Effector memory CD4-positive, alpha-beta T cell (primary cell): ENCODE data around the gene ACTN1.

Experiments
- DNase-seq, 3 donors: peaks; one replicate each; pipeline ENCODE4 v3.0.0-alpha.2; 2020
- H3K27ac ChIP-seq: 2 replicates; pipeline ENCODE4 v1.7.0; 2013; ENCODE audit warnings: mild to moderate bottlenecking, low read length, moderate library complexity; ENCODE audit not compliant: insufficient read depth, poor library complexity, severe bottlenecking
- H3K27me3 ChIP-seq: replicated peaks from 2 replicates; pipeline ENCODE4 v1.7.0; 2013; ENCODE audit warnings: mild to moderate bottlenecking, low read length; ENCODE audit not compliant: insufficient read depth, control insufficient read depth, poor library complexity, severe bottlenecking
- H3K36me3 ChIP-seq: 2 replicates; pipeline ENCODE4 v1.7.0; 2013; ENCODE audit warnings: mild to moderate bottlenecking, low read length, moderate library complexity; ENCODE audit not compliant: control insufficient read depth, insufficient read depth
- H3K4me1 ChIP-seq: 2 replicates; pipeline ENCODE4 v1.7.0; 2013; ENCODE audit warnings: low read length, mild to moderate bottlenecking; ENCODE audit not compliant: control insufficient read depth, insufficient read depth, poor library complexity, severe bottlenecking
- H3K4me3 ChIP-seq: 2 replicates; pipeline ENCODE4 v1.7.0; 2013; ENCODE audit warnings: low read length, low read depth, mild to moderate bottlenecking; ENCODE audit not compliant: insufficient read depth, poor library complexity, severe bottlenecking
- H3K9me3 ChIP-seq: 2 replicates; pipeline ENCODE4 v1.7.0; 2013; ENCODE audit warnings: mild to moderate bottlenecking, low read length, moderate library complexity; ENCODE audit not compliant: control insufficient read depth

The ACTN1 gene

GRCh38 chr14:68938271-68939150 is 40.6 kb downstream of the ACTN1 start:
- H3K9me3 ChIP-seq = no peaks in the 10 kb centered on the region
- no peaks in the 10 kb centered on the region for H3K27me3 ChIP-seq
- peak overlapping the region; percentile 26 for H3K27ac ChIP-seq
- no peak overlapping the region for H3K4me3 ChIP-seq
- DNase-seq = no peak
- no peaks in the 10 kb centered on the region for H3K36me3 ChIP-seq
- no peaks in the 10 kb centered on the region for H3K4me1 ChIP-seq

- Histone ChIP-seq H3K4me1 (no peaks in the 10 kb centered on the region), H3K27ac (no peak overlapping the region), H3K9me3 (no peaks in the 10 kb centered on the region), H3K36me3 (no peaks in the 10 kb centered on the region), H3K4me3 (no peak overlapping the region), H3K27me3 (no peaks in the 10 kb centered on the region)
- no peak for DNase-seq
These were observed 41.4 kb downstream of the ACTN1 start for GRCh38 chr14:68937471-68938270.

GRCh38 chr14:68936980-68937379 is 42.1 kb downstream of the ACTN1 start:
- no peaks in the 10 kb centered on the region for H3K4me1 ChIP-seq
- H3K9me3 ChIP-seq = no peaks in the 10 kb centered on the region
- H3K27ac ChIP-seq = no peak overlapping the region

GRCh38 chr14:68936476-68936875 is 42.6 kb downstream of the ACTN1 start:
- H3K27me3 ChIP-seq = no peaks in the 10 kb centered on the region
- H3K9me3 ChIP-seq = no peaks in the 10 kb centered on the region
- no peaks in the 10 kb centered on the region for H3K36me3 ChIP-seq
- H3K27ac ChIP-seq = no peak overlapping the region
- H3K4me1 ChIP-seq = no peaks in the 10 kb centered on the region
- H3K4me3 ChIP-seq = no peak overlapping the region
- no peak for DNase-seq

More at GRCh38 chr14:68936980-68937379, 42.1 kb downstream of the ACTN1 start:
- Histone ChIP-seq H3K36me3 (no peaks in the 10 kb centered on the region), H3K4me3 (no peak overlapping the region), H3K27me3 (no peaks in the 10 kb centered on the region)
- DNase-seq = no peak

DNA sequence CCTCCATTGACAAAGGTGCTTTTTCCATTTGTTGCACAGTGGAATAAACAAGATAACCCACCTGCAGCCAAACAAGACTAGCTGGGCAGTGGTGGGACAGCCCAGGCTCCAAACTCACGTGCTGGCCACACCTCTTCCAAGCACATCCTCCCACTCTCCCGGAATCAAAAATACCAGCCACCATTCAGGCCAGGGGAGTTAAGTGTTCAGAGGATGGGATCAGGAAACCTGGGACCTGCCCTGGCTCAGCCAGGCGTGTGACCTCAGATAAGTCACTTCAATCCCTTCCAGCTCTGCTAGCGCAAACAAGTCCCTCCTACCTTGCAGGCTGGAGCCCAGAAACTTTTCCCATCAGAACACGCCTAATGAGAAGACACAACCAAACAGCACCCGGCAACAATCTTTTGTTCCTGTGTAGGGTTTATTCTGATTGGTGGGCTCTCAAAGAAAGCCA is 43.3 kb downstream of the ACTN1 start:
- Histone ChIP-seq H3K4me1 (no peaks in the 10 kb centered on the region), H3K27me3 (no peaks in the 10 kb centered on the region), H3K4me3 (no peak overlapping the region), H3K9me3 (no peaks in the 10 kb centered on the region), H3K36me3 (no peaks in the 10 kb centered on the region), H3K27ac (no peak overlapping the region)
- no peak for DNase-seq

- Histone ChIP-seq H3K4me1 (no peaks in the 10 kb centered on the region), H3K27me3 (no peaks in the 10 kb centered on the region), H3K36me3 (no peaks in the 10 kb centered on the region), H3K27ac (no peak overlapping the region), H3K9me3 (no peaks in the 10 kb centered on the region), H3K4me3 (no peak overlapping the region)
- no peak for DNase-seq
These were observed 45.0 kb downstream of the ACTN1 start for GRCh38 chr14:68934066-68934465.

GRCh38 chr14:68932686-68933085 is 46.4 kb downstream of the ACTN1 start:
- H3K27ac ChIP-seq = no peak overlapping the region
- H3K4me3 ChIP-seq = no peak overlapping the region
- no peaks in the 10 kb centered on the region for H3K36me3 ChIP-seq
- H3K4me1 ChIP-seq = no peaks in the 10 kb centered on the region
- no peaks in the 10 kb centered on the region for H3K9me3 ChIP-seq
- H3K27me3 ChIP-seq = no peaks in the 10 kb centered on the region
- DNase-seq = no peak

DNA sequence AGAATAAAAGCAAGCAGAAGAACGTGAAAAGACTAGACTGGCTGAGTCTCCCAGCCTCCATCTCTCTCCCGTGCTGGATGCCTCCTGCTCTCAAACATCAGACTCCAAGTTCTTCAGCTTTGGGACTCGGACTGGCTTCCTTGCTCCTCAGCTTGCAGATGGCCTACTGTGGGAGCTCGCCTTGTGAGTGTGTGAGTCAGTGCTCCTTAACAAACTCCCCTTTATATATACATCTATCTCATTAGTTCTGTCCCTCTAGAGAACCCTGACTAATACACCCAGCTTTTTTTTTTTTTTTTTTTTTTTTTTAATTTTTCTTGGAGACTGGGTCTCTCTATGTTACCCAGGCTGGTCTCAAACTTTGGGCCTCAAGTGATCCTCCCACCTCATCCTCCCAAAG is 46.9 kb downstream of the ACTN1 start:
- Histone ChIP-seq H3K27me3 (no peaks in the 10 kb centered on the region), H3K36me3 (no peaks in the 10 kb centered on the region), H3K9me3 (no peaks in the 10 kb centered on the region), H3K4me1 (no peaks in the 10 kb centered on the region), H3K27ac (no peak overlapping the region), H3K4me3 (no peak overlapping the region)
- no peak for DNase-seq

GRCh38 chr14:68931474-68932051 is 47.5 kb downstream of the ACTN1 start:
- no peaks in the 10 kb centered on the region for H3K4me1 ChIP-seq
- no peaks in the 10 kb centered on the region for H3K36me3 ChIP-seq
- DNase-seq = no peak
- H3K27ac ChIP-seq = no peak overlapping the region
- H3K4me3 ChIP-seq = no peak overlapping the region
- no peaks in the 10 kb centered on the region for H3K27me3 ChIP-seq
- H3K9me3 ChIP-seq = peaks cover 5% of the 10 kb centered on the region

GRCh38 chr14:68931063-68931462 is 48.0 kb downstream of the ACTN1 start:
- no peaks in the 10 kb centered on the region for H3K4me1 ChIP-seq
- no peak overlapping the region for H3K4me3 ChIP-seq
- H3K27me3 ChIP-seq = no peaks in the 10 kb centered on the region
- no peak overlapping the region for H3K27ac ChIP-seq
- peaks cover 10% of the 10 kb centered on the region for H3K9me3 ChIP-seq
- H3K36me3 ChIP-seq = no peaks in the 10 kb centered on the region
- DNase-seq = no peak
